ENCODE results near the gene WBP2. TPM values are rescaled to one million over a fixed set of nuclear protein-coding genes. Genes with fewer than 3 reads are reported as not detected.
A peak's percentile ranks its signal among the peaks of the same experiment; 100 is the strongest.

WBP2 gene
- total RNA-seq, 4 donors from 2014 or later, result 63.5 to 79.7 (median 71.0) TPM

DNA sequence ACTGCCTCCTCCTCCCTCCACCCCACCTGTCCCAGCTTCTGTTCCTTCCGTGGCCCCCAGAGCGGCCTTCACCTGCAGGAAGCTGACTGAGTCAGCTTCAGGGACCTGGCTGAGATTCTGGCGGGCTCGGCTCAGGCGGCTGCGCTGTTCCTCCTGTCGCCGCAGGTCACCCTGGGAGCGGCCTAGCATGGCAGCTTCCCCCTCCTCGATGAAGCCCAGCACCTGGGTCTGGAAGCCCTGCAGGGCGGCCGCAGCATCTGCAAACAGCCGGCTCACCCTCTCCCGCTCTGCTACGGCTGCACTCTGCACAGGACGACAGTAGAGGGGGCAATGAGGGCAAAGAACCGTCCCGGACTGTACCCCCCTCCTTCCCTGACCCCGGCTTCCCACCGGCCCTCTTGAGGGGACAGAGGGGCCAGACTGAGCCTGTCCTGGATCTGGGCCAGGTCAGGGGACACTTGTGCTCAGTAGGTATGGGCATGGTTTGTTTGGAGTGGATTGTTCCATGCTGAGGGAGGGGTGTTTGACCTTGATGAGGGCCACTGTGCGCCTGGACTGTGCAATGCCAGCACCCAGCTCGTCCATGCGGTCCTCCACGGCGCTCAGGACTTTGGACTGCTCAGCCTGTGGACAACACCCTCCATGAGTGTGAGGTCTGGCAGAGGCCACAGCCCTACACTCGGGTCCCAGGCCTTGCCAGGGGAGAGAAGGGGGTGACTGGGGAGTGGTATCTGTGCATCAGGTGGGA is 21.2 kb upstream of the WBP2 start:
- no peak for TF ChIP-seq POLR2A (IDR thresholded peaks at IDR 0.05)
- no peak for TF ChIP-seq EP300 (IDR thresholded peaks at IDR 0.05)
- TF ChIP-seq, protein P1, sequence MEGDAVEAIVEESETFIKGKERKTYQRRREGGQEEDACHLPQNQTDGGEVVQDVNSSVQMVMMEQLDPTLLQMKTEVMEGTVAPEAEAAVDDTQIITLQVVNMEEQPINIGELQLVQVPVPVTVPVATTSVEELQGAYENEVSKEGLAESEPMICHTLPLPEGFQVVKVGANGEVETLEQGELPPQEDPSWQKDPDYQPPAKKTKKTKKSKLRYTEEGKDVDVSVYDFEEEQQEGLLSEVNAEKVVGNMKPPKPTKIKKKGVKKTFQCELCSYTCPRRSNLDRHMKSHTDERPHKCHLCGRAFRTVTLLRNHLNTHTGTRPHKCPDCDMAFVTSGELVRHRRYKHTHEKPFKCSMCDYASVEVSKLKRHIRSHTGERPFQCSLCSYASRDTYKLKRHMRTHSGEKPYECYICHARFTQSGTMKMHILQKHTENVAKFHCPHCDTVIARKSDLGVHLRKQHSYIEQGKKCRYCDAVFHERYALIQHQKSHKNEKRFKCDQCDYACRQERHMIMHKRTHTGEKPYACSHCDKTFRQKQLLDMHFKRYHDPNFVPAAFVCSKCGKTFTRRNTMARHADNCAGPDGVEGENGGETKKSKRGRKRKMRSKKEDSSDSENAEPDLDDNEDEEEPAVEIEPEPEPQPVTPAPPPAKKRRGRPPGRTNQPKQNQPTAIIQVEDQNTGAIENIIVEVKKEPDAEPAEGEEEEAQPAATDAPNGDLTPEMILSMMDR (IDR thresholded peaks at IDR 0.05), result peak in 1 of 5 experiments; percentile 14
- DNase-seq (ENCODE audit: low spot score in 2 of 2), result no peak
- peaks cover 9 to 65% (median 57%) of the 10 kb centered on the region in 4 donors for H3K4me1 ChIP-seq

DNA sequence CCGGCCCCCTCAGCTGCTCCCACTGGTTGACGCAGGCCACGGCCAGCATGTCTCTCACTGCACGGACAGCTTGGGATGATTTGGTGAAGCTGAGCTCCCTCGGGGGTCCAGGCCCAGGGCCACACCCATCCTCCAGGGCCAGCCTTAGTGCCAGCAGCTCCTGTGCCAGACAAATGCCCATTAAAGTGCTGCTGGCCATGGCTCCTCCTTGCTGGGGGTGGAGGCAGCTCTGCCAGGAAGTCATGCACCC is 20.7 kb upstream of the WBP2 start:
- Histone ChIP-seq H3K4me1 (peaks cover 9 to 69% (median 61%) of the 10 kb centered on the region in 4 donors), H3K27ac (peak overlapping the region; percentile 86 to 99 (median 92)), H3K4me3 (peak overlapping the region in 3 of 4 donors; percentile 60 to 73 (median 68)), H3K27me3 (no peaks in the 10 kb centered on the region), H3K36me3 (peaks cover 0 to 24% (median 0%) of the 10 kb centered on the region in 3 donors), H3K9me3 (no peaks in the 10 kb centered on the region)
- DNase-seq (ENCODE audit: low spot score in 2 of 2), result no peak
- 12 to 31% methylated on average over 3 of the region's 5 CpGs for WGBS, 2 donors
- TF ChIP-seq EP300 (IDR thresholded peaks at IDR 0.05) (peak in 1 of 2 donors; percentile 60), POLR2A (IDR thresholded peaks at IDR 0.05) (no peak)
- TF ChIP-seq, protein P1 (IDR thresholded peaks at IDR 0.05), result no peak

More for the DNA sequence above, 21.2 kb upstream of the WBP2 start:
- H3K27ac ChIP-seq, result peak overlapping the region; percentile 86 to 99 (median 92)
- H3K27me3 ChIP-seq, result no peaks in the 10 kb centered on the region
- H3K9me3 ChIP-seq, result no peaks in the 10 kb centered on the region
- H3K36me3 ChIP-seq, result peaks cover 0 to 24% (median 0%) of the 10 kb centered on the region in 3 donors
- 27 to 54% methylated on average over 17 to 18 of the region's 26 CpGs for WGBS, 2 donors
- peak overlapping the region; percentile 60 to 80 (median 70) for H3K4me3 ChIP-seq

DNA sequence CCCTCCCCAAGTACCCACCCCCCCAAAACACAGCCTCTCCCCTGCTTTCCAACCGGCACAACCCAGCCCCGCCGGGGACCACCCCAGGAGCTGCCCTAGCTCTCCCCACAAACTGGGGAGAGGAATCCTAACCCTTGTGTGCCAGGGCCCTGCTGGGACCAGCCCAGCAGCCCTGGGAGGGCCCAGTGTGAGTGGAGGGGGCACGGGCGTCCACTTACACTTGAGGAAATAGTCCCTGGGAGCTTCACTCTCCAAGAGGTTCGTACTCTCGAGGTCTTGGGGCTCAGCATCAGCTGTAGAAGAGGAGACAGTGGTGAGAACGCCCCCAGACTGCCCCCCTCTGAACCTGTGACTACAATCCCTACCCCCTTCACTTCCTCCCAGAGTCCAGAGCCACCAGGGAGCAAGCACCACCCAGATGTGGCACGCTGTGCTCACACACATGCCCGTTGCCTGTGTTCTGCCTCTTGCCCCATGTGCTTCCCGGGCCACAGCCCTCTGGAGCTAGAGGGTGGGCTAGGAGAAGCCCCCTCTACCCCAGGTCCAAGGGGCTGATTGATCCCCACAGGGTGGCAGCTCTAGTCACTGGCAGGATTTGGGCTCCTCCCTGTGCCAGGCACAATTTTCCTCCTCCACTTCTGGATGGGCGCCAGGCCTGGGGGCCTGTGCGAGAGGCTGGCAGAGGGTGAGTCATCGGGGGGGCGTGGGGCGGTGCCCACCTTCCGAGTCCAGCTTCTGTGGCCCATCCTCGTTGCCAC is 20.2 kb upstream of the WBP2 start:
- Histone ChIP-seq H3K4me1 (peaks cover 9 to 74% (median 65%) of the 10 kb centered on the region in 4 donors), H3K4me3 (peak overlapping the region in 3 of 4 donors; percentile 60 to 73 (median 68)), H3K27ac (peak overlapping the region; percentile 86 to 99 (median 92)), H3K27me3 (no peaks in the 10 kb centered on the region), H3K36me3 (peaks cover 0 to 24% (median 0%) of the 10 kb centered on the region in 3 donors), H3K9me3 (no peaks in the 10 kb centered on the region)
- peak in 1 of 2 donors; percentile 44 for TF ChIP-seq EP300 (IDR thresholded peaks at IDR 0.05)
- TF ChIP-seq, protein P1 (IDR thresholded peaks at IDR 0.05), result no peak
- DNase-seq (ENCODE audit: low spot score in 2 of 2), result no peak
- WGBS, 2 donors, result 59 to 68% methylated on average over 10 to 12 of the region's 18 CpGs

DNA sequence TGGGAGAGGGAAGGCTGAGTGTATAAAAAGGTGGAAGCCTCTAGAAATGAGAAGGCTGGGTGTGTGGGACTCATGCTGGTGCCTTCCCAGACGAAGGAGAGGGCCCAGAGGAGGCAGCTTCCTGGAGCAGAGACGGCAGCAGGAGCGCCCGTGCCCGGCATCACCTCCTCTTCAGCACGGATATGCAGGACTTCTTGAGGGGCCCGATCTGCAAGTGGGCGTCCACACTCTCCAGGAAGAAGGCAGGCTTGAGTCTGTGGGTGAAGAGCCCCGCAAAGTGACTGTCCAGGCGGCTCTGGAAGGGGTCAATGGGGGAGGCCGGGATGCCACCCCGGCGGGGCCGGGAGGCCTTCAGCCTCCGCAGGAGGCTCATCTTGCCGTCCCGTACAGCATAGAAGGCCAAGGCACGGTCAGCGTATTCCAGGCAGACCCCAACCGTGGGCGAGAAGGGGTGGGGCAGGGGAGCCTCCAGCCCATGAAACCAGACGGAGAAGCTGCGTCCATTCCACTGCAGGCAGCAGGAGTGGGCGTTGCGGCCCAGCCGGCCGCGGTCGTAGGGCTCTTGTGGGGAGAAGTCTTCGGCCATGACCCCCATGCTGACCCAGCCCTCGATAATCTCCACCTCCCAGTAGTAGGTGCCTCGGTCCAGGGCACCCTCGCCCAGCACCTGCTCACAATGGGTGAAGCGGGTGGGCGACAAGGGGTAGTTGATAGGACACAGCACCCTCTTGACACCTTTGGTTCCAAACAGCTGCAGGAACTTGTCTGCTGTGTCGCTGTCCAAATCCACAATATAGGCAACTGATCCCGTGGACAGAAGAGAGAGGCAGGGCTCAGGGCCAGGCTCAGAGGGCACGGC is 19.4 kb upstream of the WBP2 start:
- H3K27ac ChIP-seq, result peak overlapping the region; percentile 86 to 99 (median 92)
- no peak for DNase-seq (ENCODE audit: low spot score in 2 of 2)
- no peaks in the 10 kb centered on the region for H3K9me3 ChIP-seq
- H3K4me3 ChIP-seq, result no peak overlapping the region
- 75 to 82% methylated on average over 29 to 37 of the region's 38 CpGs for WGBS, 2 donors
- peaks cover 9 to 82% (median 71%) of the 10 kb centered on the region in 4 donors for H3K4me1 ChIP-seq
- no peak for TF ChIP-seq POLR2A (IDR thresholded peaks at IDR 0.05)
- TF ChIP-seq, protein P1 (IDR thresholded peaks at IDR 0.05), result no peak
- TF ChIP-seq EP300 (IDR thresholded peaks at IDR 0.05), result no peak
- no peaks in the 10 kb centered on the region for H3K27me3 ChIP-seq
- H3K36me3 ChIP-seq, result peaks cover 0 to 24% (median 0%) of the 10 kb centered on the region in 3 donors
